Thoracic aorta (tissue), 2 donors: ENCODE measurements around the gene NR5A2. TPM values are rescaled to one million over a fixed set of nuclear protein-coding genes. Genes with fewer than 3 reads are reported as not detected.

Source experiments
- ATAC-seq: fragments of 150-250 bp; one replicate; pipeline ENCODE4 v1.8.0; 2017; ENCODE audit warnings: low read depth; ENCODE audit not compliant: insufficient number of reproducible peaks, low FRiP score
- DNase-seq: peaks from one replicate; pipeline ENCODE4 v3.0.0-alpha.2; 2020; ENCODE audit warnings: low spot score
- H3K27ac ChIP-seq, 2 donors: fragments of 200-600 bp; sonication (generic); 1 replicate in 1 of 2; 2 replicates in 1 of 2; pipeline ENCODE4 v1.5.1; 2016; ENCODE audit warnings: mild to moderate bottlenecking in 2 of 2, moderate library complexity in 2 of 2
- H3K27me3 ChIP-seq: fragments of 200-600 bp; sonication (generic); replicated peaks from 2 replicates; pipeline ENCODE4 v1.6.0; 2016; ENCODE audit warnings: mild to moderate bottlenecking; ENCODE audit not compliant: insufficient read depth
- H3K36me3 ChIP-seq: fragments of 200-600 bp; sonication (generic); one replicate; pipeline ENCODE4 v1.5.1; 2016
- H3K4me1 ChIP-seq, 2 donors: fragments of 200-600 bp; sonication (generic); 1 replicate in 1 of 2; 2 replicates in 1 of 2; pipeline versions ENCODE4 v1.5.1 to v1.6.0; 2016; ENCODE audit warnings: low read depth in 2 of 2, mild to moderate bottlenecking in 1 of 2; ENCODE audit not compliant: control insufficient read depth in 1 of 2
- H3K4me3 ChIP-seq: fragments of 200-600 bp; sonication (generic); 2 replicates; pipeline ENCODE4 v1.5.1; 2016; ENCODE audit warnings: mild to moderate bottlenecking
- H3K9me3 ChIP-seq: fragments of 200-600 bp; sonication (generic); 2 replicates; pipeline ENCODE4 v1.5.1; 2016
- total RNA-seq, 2 donors: library from RNA; depleted of rRNA; stranded (reverse); fragments of >200 nt; gene quantifications; one replicate each; pipeline versions ENCODE4 v1.1.0 to v1.2.3, GENCODE V29; 2016
- TF ChIP-seq, protein P1 (sequence below): fragments of 200-600 bp; sonication (generic); IDR thresholded peaks from one replicate; pipeline ENCODE4 v1.5.1; 2019; ENCODE audit warnings: antibody characterized with exemption

Gene NR5A2
- total RNA-seq, 2 donors from 2014 or later, result 2.7 to 3.6 TPM

GRCh38 chr1:200121421-200121820 lies 93.9 kb downstream of the NR5A2 start:
- no peaks in the 10 kb centered on the region for H3K4me1 ChIP-seq
- DNase-seq (no peak), ATAC-seq (no peak)
- H3K27me3 ChIP-seq, result no peaks in the 10 kb centered on the region
- no peak overlapping the region for H3K4me3 ChIP-seq
- H3K9me3 ChIP-seq, result no peaks in the 10 kb centered on the region
- TF ChIP-seq, protein P1, sequence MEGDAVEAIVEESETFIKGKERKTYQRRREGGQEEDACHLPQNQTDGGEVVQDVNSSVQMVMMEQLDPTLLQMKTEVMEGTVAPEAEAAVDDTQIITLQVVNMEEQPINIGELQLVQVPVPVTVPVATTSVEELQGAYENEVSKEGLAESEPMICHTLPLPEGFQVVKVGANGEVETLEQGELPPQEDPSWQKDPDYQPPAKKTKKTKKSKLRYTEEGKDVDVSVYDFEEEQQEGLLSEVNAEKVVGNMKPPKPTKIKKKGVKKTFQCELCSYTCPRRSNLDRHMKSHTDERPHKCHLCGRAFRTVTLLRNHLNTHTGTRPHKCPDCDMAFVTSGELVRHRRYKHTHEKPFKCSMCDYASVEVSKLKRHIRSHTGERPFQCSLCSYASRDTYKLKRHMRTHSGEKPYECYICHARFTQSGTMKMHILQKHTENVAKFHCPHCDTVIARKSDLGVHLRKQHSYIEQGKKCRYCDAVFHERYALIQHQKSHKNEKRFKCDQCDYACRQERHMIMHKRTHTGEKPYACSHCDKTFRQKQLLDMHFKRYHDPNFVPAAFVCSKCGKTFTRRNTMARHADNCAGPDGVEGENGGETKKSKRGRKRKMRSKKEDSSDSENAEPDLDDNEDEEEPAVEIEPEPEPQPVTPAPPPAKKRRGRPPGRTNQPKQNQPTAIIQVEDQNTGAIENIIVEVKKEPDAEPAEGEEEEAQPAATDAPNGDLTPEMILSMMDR, result no peak
- H3K36me3 ChIP-seq, result no peaks in the 10 kb centered on the region
- H3K27ac ChIP-seq, result no peak overlapping the region

GRCh38 chr1:200124309-200124708 lies 96.8 kb downstream of the NR5A2 start:
- no peak overlapping the region for H3K27ac ChIP-seq
- TF ChIP-seq, protein P1, result no peak
- H3K4me3 ChIP-seq, result no peak overlapping the region
- no peaks in the 10 kb centered on the region for H3K9me3 ChIP-seq
- ATAC-seq (no peak), DNase-seq (no peak)
- no peaks in the 10 kb centered on the region for H3K27me3 ChIP-seq
- no peaks in the 10 kb centered on the region for H3K4me1 ChIP-seq
- no peaks in the 10 kb centered on the region for H3K36me3 ChIP-seq

DNA sequence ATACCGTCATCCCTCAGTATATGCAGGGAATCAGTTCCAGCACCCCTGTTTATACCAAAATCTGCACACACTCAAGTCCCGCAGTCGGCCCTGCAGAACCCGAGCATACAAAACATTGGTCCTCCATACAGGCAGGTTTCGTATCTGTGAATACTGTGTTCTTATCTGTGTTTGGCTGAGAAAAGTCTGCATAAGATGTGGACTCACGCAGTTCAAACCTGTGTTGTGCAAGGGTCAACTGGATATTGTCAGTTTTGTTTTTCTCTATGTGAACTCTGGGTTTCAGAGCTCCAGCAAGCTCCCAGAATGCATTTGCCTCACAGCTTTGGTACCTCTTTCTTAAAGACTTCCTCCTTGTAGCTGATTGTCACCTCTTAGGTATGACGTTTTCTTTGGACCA lies 100.6 kb downstream of the NR5A2 start:
- no peak for DNase-seq
- no peak for ATAC-seq
- no peaks in the 10 kb centered on the region for H3K9me3 ChIP-seq

DNA sequence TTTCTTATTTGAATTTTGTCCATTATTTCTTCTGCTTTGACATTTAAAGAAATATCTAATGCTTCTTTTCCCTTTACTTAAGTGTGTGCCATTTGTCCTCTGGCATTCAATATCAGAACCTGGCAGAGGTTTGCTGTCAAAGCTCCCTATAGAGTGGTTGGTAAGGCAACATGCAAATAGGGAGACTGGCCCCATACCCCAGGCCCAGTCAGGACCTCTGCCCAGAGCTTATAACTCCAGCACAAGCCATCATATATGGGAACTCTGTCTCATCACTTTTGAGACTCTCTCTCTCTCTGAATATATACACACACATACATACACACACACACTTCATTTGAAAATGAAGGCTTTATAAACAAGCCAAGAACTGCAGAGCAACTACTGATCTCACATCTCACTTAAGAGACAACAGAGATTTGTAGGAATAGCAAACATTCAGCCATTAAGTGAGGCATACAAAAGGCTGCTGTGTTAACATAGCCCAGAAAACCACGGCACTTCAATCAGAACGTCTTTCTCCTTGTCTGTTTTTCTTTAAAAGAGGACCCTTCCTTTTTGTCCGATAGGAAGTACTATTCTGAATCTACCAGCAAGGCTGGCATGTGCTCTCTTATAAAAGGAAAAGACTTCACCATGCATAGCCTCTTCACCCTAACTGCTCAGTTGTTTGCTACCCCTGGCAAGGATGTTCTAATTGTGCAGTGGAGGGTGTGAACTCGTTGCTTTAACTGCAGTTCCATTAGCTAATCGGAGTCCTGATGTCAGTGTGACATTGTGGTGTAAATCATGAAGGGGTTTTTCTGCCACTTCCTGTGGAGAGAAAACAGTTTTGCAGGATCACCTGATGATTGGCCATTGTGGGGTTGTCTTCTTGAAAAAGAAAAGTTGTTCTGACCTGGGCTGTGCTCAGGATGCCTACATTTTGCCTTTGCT lies 101.7 kb downstream of the NR5A2 start:
- no peak for ATAC-seq
- Histone ChIP-seq H3K27ac (no peak overlapping the region), H3K4me1 (no peaks in the 10 kb centered on the region), H3K27me3 (no peaks in the 10 kb centered on the region), H3K9me3 (no peaks in the 10 kb centered on the region), H3K36me3 (no peaks in the 10 kb centered on the region), H3K4me3 (no peak overlapping the region)
- no peak for DNase-seq
- TF ChIP-seq, protein P1, result no peak

More for the DNA sequence above, 100.6 kb downstream of the NR5A2 start:
- no peak overlapping the region for H3K4me3 ChIP-seq
- no peaks in the 10 kb centered on the region for H3K4me1 ChIP-seq
- no peak overlapping the region for H3K27ac ChIP-seq
- TF ChIP-seq, protein P1, result no peak
- no peaks in the 10 kb centered on the region for H3K27me3 ChIP-seq
- H3K36me3 ChIP-seq, result no peaks in the 10 kb centered on the region

GRCh38 chr1:200130552-200130951 lies 103.0 kb downstream of the NR5A2 start:
- H3K9me3 ChIP-seq, result no peaks in the 10 kb centered on the region
- H3K27ac ChIP-seq, result no peak overlapping the region
- ATAC-seq (no peak), DNase-seq (no peak)
- no peak overlapping the region for H3K4me3 ChIP-seq
- no peaks in the 10 kb centered on the region for H3K36me3 ChIP-seq
- TF ChIP-seq, protein P1, result no peak
- H3K4me1 ChIP-seq, result no peaks in the 10 kb centered on the region
- no peaks in the 10 kb centered on the region for H3K27me3 ChIP-seq
